ENCODE data around the gene REG3A. TPM values are rescaled to one million over a fixed set of nuclear protein-coding genes. Genes with fewer than 3 reads are reported as not detected.

REG3A gene
- total RNA-seq, 4 donors from 2014 or later = not detected

DNA sequence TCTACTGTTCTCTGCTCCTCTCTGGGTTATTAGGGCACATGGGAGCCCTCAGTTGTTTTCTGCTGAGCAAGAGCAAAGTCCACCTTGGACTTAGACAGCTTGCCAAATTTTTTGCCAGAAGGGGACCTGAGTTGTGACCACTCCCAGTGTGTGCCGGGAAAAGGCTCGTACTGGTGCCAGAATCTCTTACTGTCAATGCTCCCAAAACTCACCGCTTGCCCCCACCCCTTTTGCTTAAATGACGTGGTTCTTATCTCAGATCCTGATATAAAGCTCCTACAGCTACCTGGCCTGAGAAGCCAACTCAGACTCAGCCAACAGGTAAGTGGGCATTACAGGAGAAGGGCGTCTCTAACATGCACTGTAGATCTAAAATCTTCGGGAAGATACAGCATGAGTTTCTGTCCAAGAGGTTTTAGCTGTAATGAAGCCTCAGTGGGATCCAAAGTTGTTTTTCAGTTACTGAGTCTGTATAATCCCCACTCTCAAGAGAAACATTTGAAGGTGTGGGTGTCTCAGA, 39.3 kb downstream of the REG3A start, which contains the start of gene REG1A:
Gene REG1A (plus strand): TSS at position 295 of the 520 bp plus-strand sequence. CDS start 374 bp downstream, outside the sequence.
- WGBS, 2 donors = 65 to 92% methylated on average over 6 of the region's 6 CpGs
- intact Hi-C loops (cut with DNase I; ENCODE audit: low total_unique reads) = no loop called here
- H3K4me3 ChIP-seq (ENCODE audit: low read depth, poor library complexity, severe bottlenecking) = no peak within 1 kb of the TSS
- DNase-seq (ENCODE audit: low spot score in 2 of 2) = no peak
- TF ChIP-seq CTCF (IDR thresholded peaks at IDR 0.05) (no peak), POLR2A (IDR thresholded peaks at IDR 0.05) (no peak)

- WGBS, 2 donors = 53 to 65% methylated on average over 2 of the region's 2 CpGs
- H3K4me3 ChIP-seq (ENCODE audit: low read depth, poor library complexity, severe bottlenecking) = no peak overlapping the region
- TF ChIP-seq POLR2A (IDR thresholded peaks at IDR 0.05) (no peak), CTCF (IDR thresholded peaks at IDR 0.05) (no peak)
- intact Hi-C loops (cut with DNase I; ENCODE audit: low total_unique reads) = no loop called here
- no peak for DNase-seq (ENCODE audit: low spot score in 2 of 2)
Observed at GRCh38 chr2:79116997-79117928, 42.3 kb downstream of the REG3A start.

GRCh38 chr2:79114797-79115494, 44.6 kb downstream of the REG3A start:
- no peak for DNase-seq (ENCODE audit: low spot score in 2 of 2)
- whole genome bisulfite sequencing, 2 donors = 54 to 74% methylated on average over 3 of the region's 3 CpGs
- TF ChIP-seq POLR2A (IDR thresholded peaks at IDR 0.05) (no peak), CTCF (IDR thresholded peaks at IDR 0.05) (no peak)
- H3K4me3 ChIP-seq (ENCODE audit: low read depth, poor library complexity, severe bottlenecking) = no peak overlapping the region
- intact Hi-C loops (cut with DNase I; ENCODE audit: low total_unique reads) = no loop called here

GRCh38 chr2:79112269-79112668, 47.3 kb downstream of the REG3A start:
- no peak for TF ChIP-seq CTCF (IDR thresholded peaks at IDR 0.05)
- no peak for TF ChIP-seq POLR2A (IDR thresholded peaks at IDR 0.05)
- no peak for DNase-seq (ENCODE audit: low spot score in 2 of 2)
- no peak overlapping the region for H3K4me3 ChIP-seq (ENCODE audit: low read depth, poor library complexity, severe bottlenecking)
- WGBS, 2 donors = 91 to 96% methylated on average over 3 of the region's 3 CpGs
- intact Hi-C loops (cut with DNase I; ENCODE audit: low total_unique reads) = no loop called here

Other genes starting within 250 kb of the REG3A start
- gene REG3G, start 134.1 kb downstream of the REG3A start, total RNA-seq = not detected
- gene REG1B, start 71.8 kb downstream of the REG3A start, total RNA-seq = not detected
- 1 to 10 TPM in 1 of 4 donors, not detected in 3; 1.2 TPM for gene REG1A, start 39.3 kb downstream of the REG3A start, total RNA-seq

Measured in lower leg skin (tissue), 4 donors.